HepG2 (cell line): ENCODE measurements around the gene OS9. TPM values are rescaled to one million over a fixed set of nuclear protein-coding genes. Genes with fewer than 3 reads are reported as not detected.
A peak's percentile ranks its signal among the peaks of the same experiment; 100 is the strongest.

ENCODE experiments used
- ATAC-seq: fragments of 200-7000 bp; cut with Tn5 transposase; 3 replicates; pipeline ENCODE4 v1.9.1; 2020; ENCODE audit warnings: mild to moderate bottlenecking, moderate library complexity
- BruUV-seq: library from RNA; stranded (reverse); fragments of 400-500 nt; replicated peaks from 2 replicates; lab custom pipeline; 2021; lab: Mats Ljungman, UMichigan
- CTCF ChIA-PET: fragments of 300-600 bp; formaldehyde crosslinking; extraction: SDS; loops from one replicate; lab custom pipeline; 2021; ENCODE audit warnings: low total read pairs, inconsistent platforms, low intra/inter-chr PET ratio; lab: Yijun Ruan, JAX
- POLR2A ChIA-PET: fragments of 350-600 bp; sonication (Branson Sonifier 250); formaldehyde crosslinking; loops from one replicate; lab custom pipeline; 2020; ENCODE audit warnings: antibody characterized with exemption, inconsistent platforms; lab: Yijun Ruan, JAX
- DNase-seq: peaks from one replicate; pipeline ENCODE4 v3.0.0-alpha.2; 2015; ENCODE audit warnings: low spot score
- FAIRE-seq: peaks from 3 replicates; lab custom pipeline; 2011; peaks lifted over from hg19 to GRCh38; lab: Jason Lieb, UNC
- H2AFZ ChIP-seq: one replicate; pipeline ENCODE4 v1.6.1; 2011; ENCODE audit warnings: low read length, inconsistent platforms
- H3K27ac ChIP-seq: fragments of 300-600 bp; 3 replicates; pipeline ENCODE4 v1.8.0; 2011; ENCODE audit warnings: mixed run types, mild to moderate bottlenecking, mixed read lengths, low read length, inconsistent platforms; ENCODE audit not compliant: insufficient read depth; ENCODE audit errors: extremely low read length
- H3K27me3 ChIP-seq, 2 experiments: fragments of 200-600 bp in 1 of 2; 2 replicates in 1 of 2; 3 replicates in 1 of 2; pipeline versions ENCODE4 v1.6.0 to v1.8.0; 2011; ENCODE audit warnings: low read length in 2 of 2, mild to moderate bottlenecking in 2 of 2, moderate library complexity in 2 of 2, inconsistent platforms in 1 of 2; ENCODE audit not compliant: insufficient read depth in 2 of 2, control insufficient read depth in 1 of 2
- H3K36me3 ChIP-seq, 2 experiments: fragments of 200-600 bp in 1 of 2; replicated peaks in 1 of 2; 2 replicates in 1 of 2; 3 replicates in 1 of 2; pipeline versions ENCODE4 v1.5.1 to v1.8.0; 2011; ENCODE audit warnings: low read length in 2 of 2, inconsistent platforms in 1 of 2; ENCODE audit not compliant: insufficient read depth in 2 of 2, control insufficient read depth in 1 of 2
- H3K4me1 ChIP-seq: 2 replicates; pipeline ENCODE4 v1.5.1; 2012; ENCODE audit warnings: low read length, inconsistent platforms; ENCODE audit not compliant: insufficient read depth
- H3K4me2 ChIP-seq: 2 replicates; pipeline ENCODE4 v1.6.0; 2011; ENCODE audit warnings: low read depth, low read length, inconsistent platforms
- H3K4me3 ChIP-seq, 3 experiments: fragments of 200-600 bp in 1 of 3; sonication (generic), shearing (Covaris generic) in 1 of 3; replicated peaks in 1 of 3; 2 replicates each; pipeline ENCODE4 v1.5.1; 2011 to 2016; ENCODE audit warnings: low read length in 3 of 3, inconsistent platforms in 2 of 3, low read depth in 2 of 3, mild to moderate bottlenecking in 2 of 3, control low read depth in 1 of 3, mixed read lengths in 1 of 3; ENCODE audit not compliant: insufficient read depth in 1 of 3
- H3K79me2 ChIP-seq: one replicate; pipeline ENCODE4 v1.6.1; 2011; ENCODE audit warnings: low read length, inconsistent platforms; ENCODE audit not compliant: insufficient read depth
- H3K9ac ChIP-seq: 2 replicates; pipeline ENCODE4 v1.6.0; 2011; ENCODE audit warnings: mild to moderate bottlenecking, low read depth, low read length, inconsistent platforms; ENCODE audit not compliant: insufficient read depth
- H3K9me3 ChIP-seq: 2 replicates; pipeline ENCODE4 v1.5.1; 2012; ENCODE audit warnings: mild to moderate bottlenecking, low read length
- H4K20me1 ChIP-seq: 2 replicates; pipeline ENCODE4 v1.6.0; 2011; ENCODE audit warnings: inconsistent platforms, mild to moderate bottlenecking, low read length, moderate library complexity; ENCODE audit not compliant: insufficient read depth
- AGO2 ChIP-seq: fragments of 200-400 bp; formaldehyde crosslinking; optimal IDR thresholded peaks from 2 replicates; pipeline ENCODE3; 2017; ENCODE audit warnings: mild to moderate bottlenecking, low read depth, low read length, moderate library complexity
- AHR ChIP-seq: IDR thresholded peaks from 2 replicates; pipeline ENCODE4 v1.6.1; 2018; ENCODE audit warnings: missing genetic modification reagents, missing compliant biosample characterization
- ARNT2 ChIP-seq: sonication (generic); formaldehyde crosslinking; IDR thresholded peaks from 2 replicates; pipeline ENCODE4 v1.8.0; 2022; ENCODE audit warnings: mild to moderate bottlenecking, low read depth, missing genetic modification reagents, moderate library complexity
- BORCS8-MEF2B ChIP-seq: sonication (generic); formaldehyde crosslinking; IDR thresholded peaks from 2 replicates; pipeline ENCODE4 v1.8.0; 2022; ENCODE audit warnings: mild to moderate bottlenecking, missing genetic modification reagents
- BRF2 ChIP-seq: sonication (generic); formaldehyde crosslinking; IDR thresholded peaks from 2 replicates; pipeline ENCODE4 v1.8.1; 2022; ENCODE audit warnings: mild to moderate bottlenecking, missing genetic modification reagents
- GATAD1 ChIP-seq: IDR thresholded peaks from 2 replicates; pipeline ENCODE4 v1.6.1; 2016; ENCODE audit warnings: missing genetic modification reagents, missing compliant biosample characterization
- MXD1 ChIP-seq: sonication (generic); formaldehyde crosslinking; IDR thresholded peaks from 2 replicates; pipeline ENCODE4 v1.4.0; 2020; ENCODE audit warnings: mild to moderate bottlenecking, missing genetic modification reagents
- NKX3-1 ChIP-seq: sonication (generic); formaldehyde crosslinking; IDR thresholded peaks from 2 replicates; pipeline ENCODE4 v1.5.0; 2020; ENCODE audit warnings: missing genetic modification reagents
- PAF1 ChIP-seq: IDR thresholded peaks from 2 replicates; pipeline ENCODE4 v1.6.1; 2016; ENCODE audit warnings: missing genetic modification reagents, missing compliant biosample characterization
- POLR2A ChIP-seq, 2 experiments: IDR thresholded peaks; 2 replicates each; pipeline ENCODE4 v1.6.1; 2011; ENCODE audit warnings: low read depth in 2 of 2, low read length in 2 of 2, mild to moderate bottlenecking in 1 of 2, moderate library complexity in 1 of 2; ENCODE audit not compliant: insufficient read depth in 1 of 2
- RBM22 ChIP-seq: fragments of 200-400 bp; formaldehyde crosslinking; optimal IDR thresholded peaks from 2 replicates; pipeline ENCODE3; 2017; ENCODE audit warnings: mild to moderate bottlenecking, low read length, moderate library complexity
- RCOR2 ChIP-seq: IDR thresholded peaks from 2 replicates; pipeline ENCODE4 v1.6.1; 2016; ENCODE audit warnings: missing biosample characterization, missing genetic modification reagents
- SMYD3 ChIP-seq: sonication (generic); formaldehyde crosslinking; IDR thresholded peaks from 2 replicates; pipeline ENCODE4 v1.8.1; 2023; ENCODE audit warnings: mild to moderate bottlenecking, missing genetic modification reagents
- TEAD3 ChIP-seq: optimal IDR thresholded peaks from 2 replicates; pipeline ENCODE3; 2016; ENCODE audit warnings: borderline replicate concordance
- XBP1 ChIP-seq: sonication (generic); formaldehyde crosslinking; IDR thresholded peaks from 2 replicates; pipeline ENCODE4 v1.5.0; 2020; ENCODE audit warnings: missing genetic modification reagents
- ZBTB3 ChIP-seq: sonication (generic); formaldehyde crosslinking; IDR thresholded peaks from 2 replicates; pipeline ENCODE4 v1.4.0; 2020; ENCODE audit warnings: low read depth, mild to moderate bottlenecking, moderate library complexity, missing genetic modification reagents, borderline replicate concordance
- ZFYVE20 ChIP-seq: sonication (generic); formaldehyde crosslinking; IDR thresholded peaks from 2 replicates; pipeline ENCODE4 v1.8.0; 2023; ENCODE audit warnings: low read depth, mild to moderate bottlenecking, moderate library complexity, missing genetic modification reagents, borderline replicate concordance
- ZNF224 ChIP-seq: sonication (generic); formaldehyde crosslinking; IDR thresholded peaks from 2 replicates; pipeline ENCODE4 v1.5.0; 2020; ENCODE audit warnings: mild to moderate bottlenecking, missing genetic modification reagents
- ZNF646 ChIP-seq: sonication (generic); formaldehyde crosslinking; IDR thresholded peaks from 2 replicates; pipeline ENCODE4 v1.9.0; 2021; ENCODE audit warnings: mild to moderate bottlenecking, missing genetic modification reagents
- WGBS: methylation state at CpG from one replicate; pipeline ENCODE4 v1.1.6; 2017; ENCODE audit warnings: low lambda C conversion rate; 5-methylcytosine and 5-hydroxymethylcytosine counted together
- in situ Hi-C: cut with HindIII; loops from 2 replicates; pipeline ENCODE4 v1.10.0; 2017; ENCODE audit warnings: low pct_unique_long_range_greater_than_20kb; ENCODE audit not compliant: extremely low pct_ligation_motif_present
- intact Hi-C: fragments of 100-400 bp; cut with micrococcal nuclease; formaldehyde crosslinking; loops from one replicate; pipeline ENCODE4 v1.10.0; 2022; ENCODE audit not compliant: unreplicated experiment
- polyA plus RNA-seq, 8 experiments: library from polyadenylated mRNA; depleted of rRNA in 3 of 8; stranded (reverse) in 7 of 8; unstranded in 1 of 8; fragments of >200 nt; fragmentation: Illumina TruSeq in 4 of 8; extraction: Trizol in 4 of 8; gene quantifications; 2 replicates each; pipeline versions ENCODE4 v1.2.1 to v1.2.3, GENCODE V29; 2011 to 2016; ENCODE audit warnings: low read depth in 4 of 8, missing spikeins in 1 of 8, mixed read lengths in 1 of 8; ENCODE audit not compliant: insufficient read depth in 1 of 8
- total RNA-seq, 5 experiments: library from RNA; depleted of rRNA; stranded (reverse); fragments of >200 nt; fragmentation: Illumina TruSeq; extraction: Trizol; gene quantifications; 2 replicates each; pipeline ENCODE4 v1.2.3, GENCODE V29; 2016; ENCODE audit warnings: low read depth in 1 of 5

OS9 gene
- total and polyA plus RNA-seq, 2 of the 13 experiments (the other 11 are each of a cell fraction or from before 2014, with no cell fraction given), result 156 to 206 TPM

GRCh38 chr12:57745485-57745881 is 51.6 kb downstream of the OS9 start:
- CTCF ChIA-PET, result no interaction called here
- Histone ChIP-seq H3K36me3 (peaks cover 6 to 37% of the 10 kb centered on the region in 2 experiments), H3K4me2 (peak overlapping the region; percentile 96), H3K27ac (peak overlapping the region; percentile 94), H3K4me1 (peaks cover 41% of the 10 kb centered on the region), H3K79me2 (peaks cover 15% of the 10 kb centered on the region), H3K27me3 (peaks cover 0 to 9% of the 10 kb centered on the region in 2 experiments; a peak in 2 of 5 replicates), H4K20me1 (no peaks in the 10 kb centered on the region), H3K9ac (peak overlapping the region; percentile 94), H2AFZ (no peak overlapping the region), H3K4me3 (peak overlapping the region; percentile 63 to 80 (median 71)), H3K9me3 (no peaks in the 10 kb centered on the region)
- DNase-seq, result no peak
- WGBS, result 74% methylated on average over 8 of the region's 8 CpGs
- POLR2A ChIA-PET, result interaction anchor here (0.6 to 2.6 kb wide), 10 partner anchors 9 to 1665 kb away, joined by 3 to 29 read pairs (median 7); partner anchors contain the start of genes DDIT3, EEF1AKMT3 and METTL1
- TSS peak; percentile 72 for BruUV-seq
- in situ Hi-C loops (no loop called here), intact Hi-C loops (no loop called here)
- FAIRE-seq, result no peak
- peak; percentile 15 for ATAC-seq
- TF ChIP-seq MXD1 (CRISPR knock-in tag) (no peak), ZFYVE20 (no peak), ZNF646 (CRISPR knock-in tag) (no peak), SMYD3 (CRISPR knock-in tag) (no peak), AGO2 (peak; percentile 27), RBM22 (peak; percentile 83), NKX3-1 (no peak), ZBTB3 (CRISPR knock-in tag) (no peak), PAF1 (CRISPR knock-in tag) (peak; percentile 74; the same call in 1 of the 2 replicates), ZNF224 (CRISPR knock-in tag) (0 out of 2 replicates have a peak, but pooled peaks have one; percentile 7), BRF2 (CRISPR knock-in tag) (0 out of 2 replicates have a peak, but pooled peaks have one; percentile 45), RCOR2 (CRISPR knock-in tag) (no peak), XBP1 (CRISPR knock-in tag) (no peak), GATAD1 (no peak), TEAD3 (CRISPR knock-in tag) (peak; percentile 59), ARNT2 (CRISPR knock-in tag) (0 out of 2 replicates have a peak, but pooled peaks have one; percentile 27), AHR (CRISPR knock-in tag) (0 out of 2 replicates have a peak, but pooled peaks have one; percentile 38), POLR2A (IDR thresholded peaks at IDR 0.05; ENCODE audit: insufficient read depth in 1 of 2, low read depth in 2 of 2, low read length in 2 of 2) (peak in 1 of 2 experiments; percentile 49; a peak in 2 of 4 replicates), BORCS8-MEF2B (CRISPR knock-in tag) (peak; percentile 38; the same call in 1 of the 2 replicates)
